ENCODE results near the gene CHPF.

- TF ChIP-seq POLR2A (IDR thresholded peaks at IDR 0.05): no peak
- no peak for TF ChIP-seq CTCF (IDR thresholded peaks at IDR 0.05)
Observed at GRCh38 chr2:219560893-219561178, 17.2 kb upstream of the CHPF start.

Data from esophagus squamous epithelium (tissue), 4 donors.